HG03159 (cell line): ENCODE results near the gene RASAL2.

Experiments
- ATAC-seq: cut with Tn5 transposase; IDR thresholded peaks from one replicate; pipeline ENCODE4 v1.9.1; 2021; ENCODE audit warnings: mild to moderate bottlenecking, moderate library complexity; ENCODE audit not compliant: unreplicated experiment

RASAL2 gene

DNA sequence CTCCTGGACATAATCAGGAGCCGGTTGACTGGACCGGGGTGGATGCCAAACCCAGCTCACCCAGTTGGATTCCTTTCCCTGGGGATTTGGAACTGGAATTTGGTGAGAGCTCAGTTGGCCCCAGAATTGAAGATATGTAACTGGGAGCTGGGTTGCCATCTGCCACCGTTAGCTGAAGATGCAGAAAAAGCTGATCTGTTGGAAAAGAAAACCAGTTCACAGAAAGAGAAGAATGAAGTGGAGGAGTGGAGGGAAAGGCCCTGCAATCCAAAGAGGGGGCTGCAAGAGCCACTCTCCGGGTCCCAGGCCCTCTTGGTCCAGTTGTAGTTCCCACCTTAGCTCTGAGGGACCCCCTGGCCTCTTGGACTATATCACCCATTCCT, 435.0 kb downstream of the RASAL2 start:
- ATAC-seq: no peak

DNA sequence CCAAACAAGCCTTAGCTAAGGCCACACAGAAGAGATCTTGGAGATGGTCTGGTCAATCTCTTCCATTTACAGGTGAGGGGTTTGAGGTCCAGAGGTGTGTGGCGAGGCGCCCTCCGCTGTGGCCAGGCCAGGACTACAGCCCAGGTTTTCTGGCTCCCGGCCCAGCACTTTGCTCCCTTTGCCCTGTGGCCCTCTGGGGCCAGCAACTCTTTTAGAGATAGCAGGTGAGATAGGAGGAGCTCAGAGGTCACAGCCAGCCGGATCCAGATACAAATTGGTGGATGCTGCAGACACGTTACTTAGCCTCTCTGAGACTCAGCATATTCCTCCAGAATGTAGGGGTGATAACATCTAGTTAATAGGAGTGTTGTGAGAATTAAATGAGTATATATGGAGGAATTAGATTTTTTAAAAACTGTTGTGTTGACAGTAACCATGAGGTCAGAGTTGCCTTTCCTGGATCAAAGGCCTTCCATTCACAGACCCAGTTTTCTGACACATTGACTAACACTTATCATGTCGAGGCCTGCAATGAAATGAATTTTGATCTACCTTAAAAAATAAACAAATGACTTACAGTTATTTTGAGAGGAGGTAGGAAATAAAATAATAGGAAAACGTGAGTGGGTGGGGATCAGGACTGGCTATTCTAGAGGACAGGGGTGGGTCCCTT, 435.6 kb downstream of the RASAL2 start:
- ATAC-seq: no peak

DNA sequence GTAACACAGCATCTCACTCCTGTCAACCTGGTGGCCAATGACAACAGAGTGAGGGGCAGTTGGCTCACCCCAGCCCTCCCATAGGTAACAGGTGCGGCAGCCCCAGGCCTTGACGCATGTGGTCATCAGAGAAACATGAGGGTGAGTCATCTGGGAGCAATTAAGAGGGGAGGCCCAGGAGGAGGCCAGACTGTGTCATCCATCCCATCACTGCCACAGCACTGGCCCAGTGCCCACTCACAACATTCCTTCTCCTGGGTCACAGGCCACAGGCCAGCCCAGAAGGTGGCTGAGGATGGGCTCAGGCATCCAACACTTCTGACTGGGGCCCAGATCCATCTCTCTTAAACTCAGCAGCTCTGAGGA, 436.1 kb downstream of the RASAL2 start:
- ATAC-seq: no peak

DNA sequence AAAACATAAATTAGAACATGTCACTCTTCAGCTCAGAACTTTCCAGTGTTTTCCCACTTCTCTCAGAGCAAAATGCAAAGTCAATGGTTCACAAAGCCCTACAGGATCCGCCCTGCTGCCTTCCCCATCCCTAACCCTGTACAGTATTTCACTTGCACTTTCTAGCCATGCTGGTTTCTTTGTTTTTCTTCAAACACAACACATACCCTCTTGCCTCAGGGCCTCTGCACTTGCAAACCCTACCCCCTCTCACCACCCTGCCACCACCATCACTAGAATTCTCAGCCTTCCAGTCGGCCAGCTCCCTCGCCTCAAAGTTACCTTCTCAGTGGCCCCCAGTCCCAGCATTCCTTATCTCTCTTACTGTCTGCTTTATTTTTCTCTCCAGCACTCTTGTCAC, 436.6 kb downstream of the RASAL2 start:
- no peak for ATAC-seq

DNA sequence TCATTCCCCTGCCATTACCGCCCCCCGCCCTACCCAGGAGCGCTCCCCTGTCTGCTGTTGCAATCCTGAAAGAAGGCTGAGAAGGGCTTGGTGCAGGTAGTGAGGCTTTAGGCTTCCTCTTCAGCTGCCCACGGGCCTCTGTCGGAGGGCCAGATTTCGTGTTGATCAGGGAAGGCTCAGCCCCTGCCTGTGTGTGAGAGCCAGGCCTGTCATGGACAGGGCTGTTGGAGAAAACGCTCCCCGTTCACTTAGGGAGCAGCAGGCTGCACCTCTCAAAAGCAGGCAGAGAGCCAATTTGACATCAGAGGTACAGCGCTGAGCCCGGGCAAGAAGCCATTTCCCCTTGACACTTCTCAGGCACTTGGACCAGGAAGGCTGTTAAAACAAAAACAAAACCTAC, 438.0 kb downstream of the RASAL2 start:
- ATAC-seq: peak; percentile 23

DNA sequence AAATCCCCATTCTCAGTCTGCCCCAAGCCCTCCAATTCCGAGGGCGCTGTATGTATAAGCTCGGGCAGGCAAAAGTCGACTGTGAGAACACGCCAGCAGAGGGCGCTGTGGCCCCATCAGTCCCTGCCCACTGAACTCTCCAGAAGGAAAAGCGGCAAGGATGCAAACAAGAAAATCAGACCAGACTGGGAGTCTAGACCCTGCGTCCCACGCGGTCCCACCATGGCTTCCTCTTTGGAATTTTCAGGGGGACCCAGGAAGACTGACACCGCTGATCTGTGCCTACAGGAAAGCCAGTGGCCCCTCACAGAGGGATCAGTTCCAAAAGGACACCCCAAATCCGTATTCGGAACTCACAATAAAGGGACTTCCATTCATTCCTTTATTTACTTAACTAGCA, 438.5 kb downstream of the RASAL2 start:
- peak; percentile 82 for ATAC-seq

DNA sequence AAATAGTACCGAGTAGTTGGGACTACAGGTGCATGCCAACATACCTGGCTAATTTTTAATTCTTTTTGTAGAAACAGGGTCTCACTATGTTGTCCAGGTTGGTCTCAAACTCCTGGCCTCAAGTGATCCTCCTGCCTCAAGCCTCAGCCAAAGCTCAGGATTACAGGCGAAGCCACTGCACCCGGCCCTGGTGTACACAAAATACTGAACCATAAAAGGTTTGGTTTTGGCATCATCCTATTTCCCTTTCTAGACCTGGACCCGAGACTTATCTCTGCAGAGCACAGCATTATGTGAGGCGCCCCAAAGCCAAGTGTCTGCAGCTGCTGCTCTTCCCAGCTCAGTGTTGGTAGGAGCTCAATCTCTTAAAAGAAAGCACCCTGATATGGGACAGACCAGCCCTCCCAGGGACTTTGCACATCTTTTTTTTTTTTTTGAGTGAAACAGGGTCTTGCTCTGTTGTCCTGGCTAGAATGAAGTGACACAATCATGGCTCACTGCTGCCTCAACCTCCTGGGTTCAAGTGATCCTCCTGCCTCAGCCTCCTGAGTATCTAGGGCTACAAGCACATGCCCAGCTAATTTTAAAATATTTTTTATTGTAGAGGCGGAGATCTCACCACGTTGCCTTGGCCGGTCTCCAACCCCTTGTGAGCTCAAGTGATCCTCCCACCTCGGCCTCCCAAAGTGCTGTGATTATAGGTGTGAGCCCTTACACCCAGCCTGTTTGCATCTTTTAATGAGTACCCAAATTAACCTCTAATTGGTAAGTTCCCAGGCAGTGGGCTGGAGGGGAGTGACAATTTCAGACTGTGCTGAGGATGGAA, 439.4 kb downstream of the RASAL2 start:
- no peak for ATAC-seq
